IMR-90 (cell line): ENCODE measurements around the gene ACTBL2. TPM values are rescaled to one million over a fixed set of nuclear protein-coding genes. Genes with fewer than 3 reads are reported as not detected.

ENCODE experiments used
- ATAC-seq: fragments of 200-7000 bp; cut with Tn5 transposase; 2 replicates; pipeline ENCODE4 v1.9.1; 2020; ENCODE audit warnings: low read depth, mild to moderate bottlenecking, moderate library complexity
- BruUV-seq: library from RNA; stranded (reverse); fragments of 400-500 nt; replicated peaks from 2 replicates; lab custom pipeline; 2021; lab: Mats Ljungman, UMichigan
- CTCF ChIA-PET: fragments of 300-600 bp; formaldehyde crosslinking; extraction: SDS; loops from one replicate; lab custom pipeline; 2021; ENCODE audit warnings: antibody characterized with exemption; lab: Yijun Ruan, JAX
- POLR2A ChIA-PET: fragments of 300-600 bp; sonication (Branson Sonifier 250); formaldehyde crosslinking; loops from one replicate; lab custom pipeline; 2022; ENCODE audit warnings: antibody characterized with exemption; ENCODE audit not compliant: unreplicated experiment; lab: Charles Lee
- DNase-seq: peaks from one replicate; pipeline ENCODE4 v3.0.0; 2013
- H2AFZ ChIP-seq: replicated peaks from 2 replicates; pipeline ENCODE3; 2013; ENCODE audit warnings: low read length, mild to moderate bottlenecking; ENCODE audit not compliant: poor library complexity
- H2AK5ac ChIP-seq: 2 replicates; pipeline ENCODE4 v1.6.1; 2013; ENCODE audit warnings: low read depth, low read length, inconsistent platforms
- H2AK9ac ChIP-seq: replicated peaks from 2 replicates; pipeline ENCODE3; 2013; ENCODE audit warnings: mild to moderate bottlenecking, low read depth, low read length, moderate library complexity; ENCODE audit not compliant: poor library complexity
- H2BK120ac ChIP-seq: 2 replicates; pipeline ENCODE4 v1.6.1; 2013; ENCODE audit warnings: low read depth, low read length, inconsistent platforms
- H2BK15ac ChIP-seq: 3 replicates; pipeline ENCODE4 v1.6.1; 2013; ENCODE audit warnings: low read depth, low read length, inconsistent platforms
- H2BK20ac ChIP-seq: 2 replicates; pipeline ENCODE4 v1.6.1; 2013; ENCODE audit warnings: low read depth, mild to moderate bottlenecking, inconsistent platforms, low read length, moderate library complexity
- H2BK5ac ChIP-seq: 2 replicates; pipeline ENCODE4 v1.6.1; 2013; ENCODE audit warnings: mild to moderate bottlenecking, low read depth, low read length, inconsistent platforms; ENCODE audit not compliant: poor library complexity, severe bottlenecking
- H3K14ac ChIP-seq: replicated peaks from 2 replicates; pipeline ENCODE4 v1.6.1; 2013; ENCODE audit warnings: low read depth, low read length, inconsistent platforms
- H3K18ac ChIP-seq: 2 replicates; pipeline ENCODE4 v1.6.1; 2013; ENCODE audit warnings: low read depth, low read length, control low read depth
- H3K23ac ChIP-seq: 2 replicates; pipeline ENCODE4 v1.6.1; 2013; ENCODE audit warnings: low read depth, low read length, inconsistent platforms
- H3K27ac ChIP-seq: 2 replicates; pipeline ENCODE4 v1.5.1; 2013; ENCODE audit warnings: mild to moderate bottlenecking, control low read depth, low read length; ENCODE audit not compliant: insufficient read depth
- H3K27me3 ChIP-seq: 2 replicates; pipeline ENCODE4 v1.6.1; 2013; ENCODE audit warnings: low read length; ENCODE audit not compliant: control insufficient read depth, insufficient read depth
- H3K36me3 ChIP-seq: 2 replicates; pipeline ENCODE4 v1.6.1; 2013; ENCODE audit warnings: low read length, mixed read lengths; ENCODE audit not compliant: control insufficient read depth, insufficient read depth
- H3K4ac ChIP-seq: 2 replicates; pipeline ENCODE4 v1.6.1; 2013; ENCODE audit warnings: low read depth, low read length, inconsistent platforms
- H3K4me1 ChIP-seq: 2 replicates; pipeline ENCODE4 v1.6.1; 2013; ENCODE audit warnings: low read length, mixed read lengths; ENCODE audit not compliant: control insufficient read depth, insufficient read depth
- H3K4me2 ChIP-seq: 2 replicates; pipeline ENCODE4 v1.6.1; 2013; ENCODE audit warnings: low read depth, mild to moderate bottlenecking, control low read depth, low read length, moderate library complexity
- H3K4me3 ChIP-seq: 2 replicates; pipeline ENCODE4 v1.5.1; 2013; ENCODE audit warnings: low read depth, mild to moderate bottlenecking, control low read depth, low read length, moderate library complexity; ENCODE audit not compliant: insufficient read depth
- H3K56ac ChIP-seq: 2 replicates; pipeline ENCODE4 v1.6.1; 2013; ENCODE audit warnings: low read length, inconsistent platforms; ENCODE audit not compliant: insufficient read depth; ENCODE audit errors: extremely low read depth
- H3K79me1 ChIP-seq, 2 experiments: 2 replicates each; pipeline ENCODE4 v1.6.1; 2013; ENCODE audit warnings: low read length in 2 of 2, inconsistent platforms in 1 of 2, low read depth in 1 of 2
- H3K9ac ChIP-seq: 2 replicates; pipeline ENCODE4 v1.6.1; 2013; ENCODE audit warnings: low read depth, low read length, control low read depth
- H3K9me1 ChIP-seq: 2 replicates; pipeline ENCODE4 v1.6.1; 2013; ENCODE audit warnings: low read length, inconsistent platforms; ENCODE audit not compliant: insufficient read depth
- H3K9me3 ChIP-seq: 2 replicates; pipeline ENCODE4 v1.6.1; 2013; ENCODE audit warnings: low read length; ENCODE audit not compliant: control insufficient read depth, insufficient read depth
- H4K20me1 ChIP-seq: 2 replicates; pipeline ENCODE4 v1.6.1; 2013; ENCODE audit warnings: low read length, inconsistent platforms; ENCODE audit not compliant: insufficient read depth
- H4K5ac ChIP-seq: 2 replicates; pipeline ENCODE4 v1.6.1; 2013; ENCODE audit warnings: mild to moderate bottlenecking, low read depth, low read length, control low read depth
- H4K8ac ChIP-seq, 2 experiments: 2 replicates each; pipeline ENCODE4 v1.6.1; 2013; ENCODE audit warnings: low read depth in 2 of 2, low read length in 2 of 2, control low read depth in 1 of 2, inconsistent platforms in 1 of 2
- H4K91ac ChIP-seq: 2 replicates; pipeline ENCODE4 v1.6.1; 2013; ENCODE audit warnings: low read depth, low read length, inconsistent platforms; ENCODE audit not compliant: insufficient read depth
- BHLHE40 ChIP-seq: fragments of 150-350 bp; IDR thresholded peaks from 2 replicates; pipeline ENCODE4 v1.6.1; 2016; ENCODE audit warnings: mild to moderate bottlenecking, low read depth, low read length
- CEBPB ChIP-seq: IDR thresholded peaks from 2 replicates; pipeline ENCODE4 v1.6.1; 2012; ENCODE audit warnings: low read depth, low read length, improper control_type of control experiment
- CHD1 ChIP-seq: IDR thresholded peaks from 2 replicates; pipeline ENCODE4 v1.6.1; 2012; ENCODE audit warnings: low read depth, low read length, improper control_type of control experiment
- CTCF ChIP-seq: conservative IDR thresholded peaks from 2 replicates; pipeline ENCODE4 v1.5.1; 2012; ENCODE audit warnings: mild to moderate bottlenecking, low read depth, low read length, improper control_type of control experiment
- MAFK ChIP-seq: IDR thresholded peaks from 2 replicates; pipeline ENCODE4 v1.6.1; 2012; ENCODE audit warnings: low read depth, low read length, improper control_type of control experiment
- MAZ ChIP-seq: IDR thresholded peaks from 2 replicates; pipeline ENCODE4 v1.6.1; 2012; ENCODE audit warnings: low read depth, mild to moderate bottlenecking, low read length, improper control_type of control experiment, moderate library complexity, borderline replicate concordance
- NFE2L2 ChIP-seq: fragments of 150-350 bp; IDR thresholded peaks from 2 replicates; pipeline ENCODE4 v1.6.1; 2016; ENCODE audit warnings: low read depth, mild to moderate bottlenecking, low read length
- POLR2A ChIP-seq: IDR thresholded peaks from 2 replicates; pipeline ENCODE4 v1.6.1; 2012; ENCODE audit warnings: mild to moderate bottlenecking, low read depth, low read length
- RCOR1 ChIP-seq: IDR thresholded peaks from 2 replicates; pipeline ENCODE4 v1.6.1; 2012; ENCODE audit warnings: mild to moderate bottlenecking, low read length, improper control_type of control experiment; ENCODE audit not compliant: insufficient replicate concordance
- RFX5 ChIP-seq: IDR thresholded peaks from 2 replicates; pipeline ENCODE4 v1.8.0; 2012; ENCODE audit warnings: low read depth, mild to moderate bottlenecking, low read length, moderate library complexity
- USF2 ChIP-seq: fragments of 150-350 bp; IDR thresholded peaks from 2 replicates; pipeline ENCODE4 v1.6.1; 2017; ENCODE audit warnings: mild to moderate bottlenecking, antibody characterized with exemption, low read length, low read depth
- WGBS, 2 experiments: methylation state at CpG; one replicate each; pipeline versions ENCODE4 v1.1.5 to v1.1.7; 2013; ENCODE audit warnings: missing lambda C conversion rate in 2 of 2; ENCODE audit not compliant: insufficient read length in 1 of 2; ENCODE audit errors: extremely low coverage in 2 of 2; 5-methylcytosine and 5-hydroxymethylcytosine counted together
- dilution Hi-C: fragments of 300-500 bp; cut with HindIII; formaldehyde crosslinking; loops from one replicate; pipeline ENCODE4 v1.14.3; 2018; ENCODE audit warnings: low sequenced_read_pairs; ENCODE audit not compliant: unreplicated experiment
- in situ Hi-C: fragments of 300-500 bp; cut with MboI; formaldehyde crosslinking; loops from 3 replicates; pipeline ENCODE4 v1.14.3; 2019; ENCODE audit warnings: low sequenced_read_pairs, inconsistent platforms, mixed read lengths
- intact Hi-C: fragments of 100-400 bp; cut with micrococcal nuclease; formaldehyde crosslinking; loops from 2 replicates; pipeline ENCODE4 v1.10.0; 2022
- polyA plus RNA-seq, 3 experiments: library from polyadenylated mRNA; depleted of rRNA; stranded (reverse); fragments of >200 nt; gene quantifications; 2 replicates each; pipeline ENCODE4 v1.2.3, GENCODE V29; 2012; ENCODE audit warnings: low replicate concordance in 1 of 3
- total RNA-seq: library from RNA; depleted of rRNA; stranded (reverse); fragments of >200 nt; gene quantifications from 2 replicates; pipeline ENCODE4 v1.2.3, GENCODE V29; 2012
- TF ChIP-seq, protein P1 (sequence below): fragments of 150-350 bp; IDR thresholded peaks from 2 replicates; pipeline ENCODE4 v1.6.1; 2016; ENCODE audit warnings: low read depth, mild to moderate bottlenecking, low read length, moderate library complexity, borderline replicate concordance

The ACTBL2 gene
- total and polyA plus RNA-seq, 2 of the 4 experiments (the other 2 are of a cell fraction): 0.29 to 1.6 TPM

- no peak overlapping the region for H3K9ac ChIP-seq
- no peak for DNase-seq
- no peak overlapping the region for H2BK5ac ChIP-seq
- H3K4ac ChIP-seq: no peak overlapping the region
- H2AK9ac ChIP-seq: no peak overlapping the region
- TF ChIP-seq CTCF (no peak), NFE2L2 (no peak), RCOR1 (no peak), POLR2A (no peak), MAZ (no peak), USF2 (no peak), MAFK (no peak), CEBPB (no peak), BHLHE40 (no peak), RFX5 (no peak), CHD1 (no peak)
- TF ChIP-seq, protein P1, sequence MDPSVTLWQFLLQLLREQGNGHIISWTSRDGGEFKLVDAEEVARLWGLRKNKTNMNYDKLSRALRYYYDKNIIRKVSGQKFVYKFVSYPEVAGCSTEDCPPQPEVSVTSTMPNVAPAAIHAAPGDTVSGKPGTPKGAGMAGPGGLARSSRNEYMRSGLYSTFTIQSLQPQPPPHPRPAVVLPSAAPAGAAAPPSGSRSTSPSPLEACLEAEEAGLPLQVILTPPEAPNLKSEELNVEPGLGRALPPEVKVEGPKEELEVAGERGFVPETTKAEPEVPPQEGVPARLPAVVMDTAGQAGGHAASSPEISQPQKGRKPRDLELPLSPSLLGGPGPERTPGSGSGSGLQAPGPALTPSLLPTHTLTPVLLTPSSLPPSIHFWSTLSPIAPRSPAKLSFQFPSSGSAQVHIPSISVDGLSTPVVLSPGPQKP: no peak
- ChIA-PET POLR2A (no interaction called here), CTCF (interaction anchor here (0.9 kb wide), 1 partner anchor 9 kb away, joined by 3 read pairs; no protein-coding TSS in a partner anchor)
- 0 out of 2 replicates have a peak overlapping the region, but pooled peaks have one; percentile 48 for H3K14ac ChIP-seq
- no peaks in the 10 kb centered on the region for H4K20me1 ChIP-seq
- no peak overlapping the region for H2BK20ac ChIP-seq
- no peak overlapping the region for H3K18ac ChIP-seq
- no peak overlapping the region for H2BK120ac ChIP-seq
- H3K9me1 ChIP-seq: peaks cover 5% of the 10 kb centered on the region; the same call in 1 of the 2 replicates
- no peak overlapping the region for H2AFZ ChIP-seq
- no peak overlapping the region for H4K5ac ChIP-seq
- ATAC-seq: no peak
- no peaks in the 10 kb centered on the region for H3K9me3 ChIP-seq
- H4K91ac ChIP-seq: no peak overlapping the region
- H3K23ac ChIP-seq: no peak overlapping the region
- H3K27me3 ChIP-seq: no peaks in the 10 kb centered on the region; the same call in 1 of the 2 replicates
- H3K27ac ChIP-seq: no peak overlapping the region
- no CpG with 5 or more reads among the region's 2 CpGs for WGBS, 2 experiments
- peaks cover 4% of the 10 kb centered on the region for H3K4me1 ChIP-seq
- BruUV-seq: no TSS peak
- H3K79me1 ChIP-seq: no peaks in the 10 kb centered on the region
- H3K4me2 ChIP-seq: no peak overlapping the region
- no peak overlapping the region for H3K4me3 ChIP-seq
- no peak overlapping the region for H2BK15ac ChIP-seq
- in situ Hi-C loops (loop anchor here (10.0 kb wide), 2 partner anchors 377 to 957 kb away; partner anchors contain the start of gene PLK2), dilution Hi-C loops (no loop called here), intact Hi-C loops (loop anchor here (5.0 kb wide), 2 partner anchors 54 to 104 kb away; no protein-coding TSS in a partner anchor)
- H3K56ac ChIP-seq: no peak overlapping the region
- H2AK5ac ChIP-seq: no peak overlapping the region
- no peak overlapping the region; a peak in 1 of 4 replicates for H4K8ac ChIP-seq
- H3K36me3 ChIP-seq: no peaks in the 10 kb centered on the region
Observed at GRCh38 chr5:57508211-57508610, 25.6 kb upstream of the ACTBL2 start.
